Cortex of kidney (tissue), 1 donor: ENCODE measurements around the gene PLOD3.

Source experiments
- DNase-seq: peaks from one replicate; lab custom pipeline; 2025; lab: John Stamatoyannopoulos, UW

Gene PLOD3

DNA sequence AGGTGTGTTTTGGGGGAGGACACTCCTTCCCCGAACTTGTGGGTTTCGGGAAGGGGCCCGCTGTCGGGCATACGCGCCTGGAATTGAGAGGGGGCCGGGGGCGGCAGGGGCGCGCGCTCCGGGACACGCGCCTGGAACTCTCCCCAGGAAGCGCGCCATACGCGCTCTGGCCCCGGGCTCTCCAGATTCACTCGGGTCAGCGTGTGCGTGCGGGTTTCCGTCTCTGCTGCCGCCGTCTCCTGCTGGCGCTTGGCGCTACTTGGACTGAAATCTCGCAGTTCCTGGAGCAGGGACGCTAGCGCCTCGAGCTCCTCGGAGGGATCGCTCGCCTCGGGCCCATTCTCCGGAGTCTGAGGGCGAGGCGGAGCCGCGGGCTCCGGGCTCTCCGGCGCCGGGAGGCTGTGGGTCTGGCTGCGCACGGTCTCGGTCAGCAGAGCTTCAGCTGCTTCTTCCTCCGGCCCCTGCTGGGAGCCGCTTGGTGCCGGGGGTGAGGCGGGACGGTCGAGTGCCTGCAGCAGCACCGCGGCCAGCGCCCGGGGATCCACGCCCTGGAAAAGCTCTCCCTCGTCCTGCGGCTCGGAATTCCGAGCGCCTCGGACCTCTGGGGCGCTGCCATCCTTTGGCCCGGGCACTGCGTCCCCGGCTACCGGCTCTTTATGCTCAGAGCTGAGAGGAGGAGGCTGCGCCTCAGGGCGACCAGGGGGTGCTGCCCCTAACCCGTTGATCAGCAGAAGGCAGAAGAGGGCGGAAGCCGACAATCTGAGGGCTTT is 53.1 kb downstream of the PLOD3 start:
- DNase-seq: no peak

DNA sequence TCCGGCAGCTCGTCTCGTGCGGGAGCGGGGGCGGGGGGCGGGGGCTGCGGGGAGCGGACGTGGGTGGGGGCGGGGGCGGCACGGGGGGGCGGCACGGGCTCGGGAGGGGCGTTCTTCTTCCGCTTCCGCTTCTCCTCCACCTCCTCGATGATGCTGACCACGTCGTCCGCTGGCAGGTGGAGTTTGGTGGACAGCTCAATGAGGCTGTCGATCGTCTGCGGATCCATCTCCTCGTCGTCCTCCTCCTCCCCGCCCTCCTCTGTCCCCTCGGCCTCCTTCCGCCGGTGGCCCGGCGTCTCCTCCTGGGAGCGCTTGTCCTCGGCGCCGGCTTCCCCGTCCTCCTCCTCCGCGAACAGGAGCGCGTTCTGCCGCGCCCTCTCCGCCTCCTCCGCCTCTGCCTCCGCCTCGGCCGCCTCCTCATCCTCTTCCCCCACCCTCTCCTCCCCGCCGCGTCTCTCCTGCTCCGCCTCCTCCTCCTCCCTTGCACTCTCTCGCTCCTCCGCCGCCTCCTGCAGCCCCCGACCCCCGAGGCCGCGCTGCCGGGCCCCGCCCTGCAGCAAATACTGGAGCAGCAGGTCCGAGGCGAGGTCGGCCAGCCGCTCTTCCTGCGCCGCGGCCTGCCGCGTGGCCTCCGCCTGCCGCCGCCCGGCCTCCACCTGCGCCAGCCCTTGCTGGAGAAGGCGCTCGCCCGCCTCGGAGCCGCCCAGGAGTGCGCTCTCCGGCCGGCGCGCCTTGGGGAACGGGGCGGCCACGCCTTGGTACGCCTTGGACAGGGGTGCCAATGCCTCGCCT is 53.9 kb downstream of the PLOD3 start:
- no peak for DNase-seq

DNA sequence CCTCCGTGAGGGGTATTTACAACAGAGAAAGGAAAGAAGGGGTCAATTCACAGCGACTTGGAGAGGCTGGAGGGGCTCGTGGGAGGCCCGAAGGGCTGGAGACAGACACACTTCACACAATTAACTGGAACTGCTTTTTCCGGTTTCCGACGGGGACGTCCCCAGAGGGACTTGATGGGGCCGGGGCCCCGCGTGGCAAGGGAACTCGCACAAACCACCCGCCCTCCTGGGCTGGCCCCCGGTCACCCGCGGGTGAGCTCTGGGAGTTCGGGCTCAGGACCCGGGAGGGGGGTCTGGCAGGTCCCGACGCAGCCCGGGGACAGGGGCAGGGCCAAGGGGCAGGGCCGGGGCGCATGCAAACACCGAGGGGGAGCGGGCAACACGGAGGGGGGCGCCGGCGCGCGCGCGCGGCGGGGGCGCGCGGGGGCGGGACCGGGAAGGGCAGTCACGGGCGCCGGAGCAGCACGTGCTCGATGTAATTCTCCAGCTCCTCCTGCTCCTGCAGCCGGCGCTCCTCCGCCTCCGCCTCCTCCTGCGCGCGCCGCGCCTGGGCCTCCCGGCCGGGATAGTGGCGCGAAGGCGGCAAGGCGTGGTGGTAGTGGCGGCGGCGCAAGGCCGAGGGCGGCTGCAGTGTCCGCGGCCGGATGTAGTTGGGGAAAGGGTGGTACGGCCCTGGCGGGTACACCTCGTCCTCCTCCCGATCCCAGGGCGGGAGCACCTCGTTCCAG is 54.7 kb downstream of the PLOD3 start:
- no peak for DNase-seq

DNA sequence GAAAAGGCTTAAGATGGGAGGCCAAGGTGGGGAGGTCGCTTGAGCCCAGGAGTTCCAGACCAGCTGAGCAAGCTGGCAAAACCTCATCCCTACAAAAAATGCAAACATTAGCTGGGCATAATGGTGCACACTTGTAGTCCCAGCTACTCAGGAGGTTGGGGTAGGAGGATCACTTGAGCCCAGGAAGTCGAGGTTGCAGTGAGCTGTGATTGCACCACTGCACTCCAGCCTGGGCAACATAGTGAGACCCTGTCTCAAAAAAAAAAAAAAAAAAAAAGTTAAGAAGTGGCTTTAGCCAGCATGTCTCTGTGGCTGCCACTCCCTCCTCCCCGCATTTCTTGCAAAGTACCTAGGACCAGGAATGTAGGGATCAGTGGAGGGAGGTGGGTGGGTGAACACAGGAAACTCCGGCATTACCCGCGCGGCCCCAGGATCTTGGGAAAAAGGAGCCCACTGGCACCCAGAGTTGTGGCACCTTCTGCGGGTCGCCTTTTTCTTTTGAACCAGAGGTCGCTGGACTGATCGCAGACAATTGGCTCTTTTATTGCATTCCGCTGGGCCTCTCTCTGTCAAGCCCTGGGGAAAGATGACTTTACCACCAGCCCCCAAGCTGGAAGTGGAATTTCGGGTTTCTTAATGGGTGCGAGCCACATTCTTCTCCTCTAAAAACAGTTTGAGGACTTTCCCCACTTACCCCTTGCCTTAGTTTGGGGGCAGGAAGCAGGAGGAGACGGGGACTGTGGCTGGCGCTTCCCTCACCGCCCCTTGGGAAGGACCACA is 55.5 kb downstream of the PLOD3 start:
- DNase-seq: no peak

DNA sequence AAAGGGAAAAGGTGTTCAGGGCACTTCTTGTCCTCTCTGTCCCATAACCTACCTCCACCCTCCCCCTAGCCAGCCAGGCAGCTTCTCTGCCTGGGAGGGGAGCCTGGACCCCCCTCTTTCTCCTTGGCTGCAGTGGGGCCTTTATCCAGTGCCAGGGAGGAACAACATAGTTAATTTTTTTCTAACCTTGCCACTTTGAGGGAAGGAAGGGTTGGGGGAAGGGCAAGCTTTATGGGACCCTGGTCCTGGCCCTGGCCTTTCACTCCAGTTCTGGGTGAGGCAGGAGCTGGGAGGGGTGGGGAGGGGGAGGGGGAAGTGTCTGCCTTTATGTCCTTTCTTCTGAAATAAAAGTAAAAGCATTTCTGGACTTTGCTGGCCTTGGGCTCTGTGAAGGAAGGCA is 56.5 kb downstream of the PLOD3 start:
- no peak for DNase-seq

DNA sequence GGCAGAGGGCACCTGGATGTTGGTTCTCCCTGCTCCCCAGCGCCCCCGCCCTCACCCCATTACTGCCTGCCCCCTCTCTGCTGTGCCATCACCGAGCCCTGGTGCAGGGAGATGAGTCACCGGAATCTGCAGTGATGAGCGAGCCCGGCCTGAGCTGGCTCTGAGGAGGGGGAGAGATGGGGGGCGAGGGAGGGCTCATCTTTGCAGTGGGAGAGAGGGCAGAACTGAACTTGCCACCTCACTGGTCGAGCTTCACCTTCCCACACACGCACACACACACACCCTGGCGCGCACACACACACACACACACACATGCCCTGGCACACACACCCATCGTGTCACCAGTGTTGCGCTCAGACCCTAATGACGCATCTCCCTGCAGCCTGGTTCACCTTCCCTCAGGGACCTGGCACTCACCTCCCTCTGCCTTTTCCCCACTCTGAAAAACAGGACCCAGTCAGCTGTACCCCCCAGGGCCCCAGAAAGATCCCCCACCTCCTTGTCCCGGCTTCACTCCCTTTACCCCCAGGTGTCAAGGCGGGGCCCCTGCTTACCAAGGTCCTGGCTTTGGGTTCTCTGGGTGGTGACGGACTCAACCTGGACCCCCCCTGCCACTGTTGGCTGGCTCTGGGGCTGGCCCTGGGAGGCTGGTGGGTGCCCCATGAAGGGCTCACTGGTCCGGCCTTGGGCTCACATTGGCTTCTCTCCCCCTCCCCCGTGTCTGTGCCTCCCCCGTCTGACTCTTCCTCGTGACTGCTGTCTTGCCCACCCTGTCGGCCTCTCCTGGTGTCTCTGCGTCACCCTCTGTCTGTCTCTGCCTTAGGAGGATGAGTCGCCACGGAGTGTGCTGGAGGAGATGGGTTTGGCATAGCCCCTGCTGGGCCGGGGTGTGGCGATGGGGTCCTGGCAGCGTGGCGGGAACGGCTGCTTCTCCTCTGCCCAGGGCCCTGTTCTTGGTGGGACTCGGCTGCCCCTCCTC is 57.4 kb downstream of the PLOD3 start:
- no peak for DNase-seq

DNA sequence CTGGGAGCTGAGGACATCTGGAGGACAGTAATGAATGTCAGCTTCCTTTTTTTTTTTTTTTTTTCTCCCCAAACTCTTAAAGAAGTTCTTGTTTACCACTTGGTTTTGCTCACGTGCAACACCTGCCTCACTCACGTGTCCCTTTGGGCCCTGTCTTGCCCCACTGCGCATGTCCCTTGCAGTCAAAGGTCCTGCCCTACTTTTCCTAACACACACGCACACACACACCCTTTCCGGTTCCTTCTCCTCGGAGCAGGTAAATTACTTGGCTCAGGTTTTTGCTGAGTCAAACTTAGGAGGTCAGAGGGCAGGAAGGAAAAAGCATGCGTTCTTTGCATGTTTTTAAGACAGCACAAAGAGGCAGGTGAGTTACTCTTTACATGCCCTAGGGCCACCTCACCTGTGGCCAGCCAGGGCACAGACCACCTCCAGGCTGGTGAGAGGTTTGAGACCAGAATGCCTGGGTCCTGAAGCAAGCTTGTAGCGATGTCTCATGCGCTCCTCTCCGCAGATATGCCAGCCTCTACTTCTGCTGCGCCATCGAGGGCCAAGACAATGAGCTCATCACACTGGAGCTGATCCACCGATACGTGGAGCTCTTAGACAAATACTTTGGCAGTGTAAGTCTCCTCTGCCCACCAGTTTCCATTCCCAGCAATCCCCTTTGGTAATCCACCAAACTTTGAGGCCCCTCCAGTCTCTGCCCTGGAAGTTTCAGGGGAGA is 60.4 kb downstream of the PLOD3 start:
- DNase-seq: no peak

DNA sequence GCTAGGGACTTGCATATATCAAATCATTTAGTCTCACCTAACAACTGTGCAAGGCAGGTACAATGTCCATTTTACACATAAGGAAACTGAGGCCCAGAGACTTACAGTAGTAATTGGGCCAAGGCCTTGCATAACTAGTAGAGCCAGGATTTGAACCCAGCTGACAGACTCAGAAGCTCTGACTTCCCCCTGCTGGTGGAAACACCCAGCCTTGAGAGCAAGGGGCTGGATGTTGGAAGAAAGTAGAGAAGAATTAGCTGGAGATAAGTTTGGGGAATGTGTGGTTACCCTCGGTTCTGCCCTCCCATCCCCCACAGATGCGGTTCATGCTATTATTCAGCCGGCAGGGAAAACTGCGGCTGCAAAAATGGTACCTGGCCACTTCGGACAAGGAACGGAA is 61.1 kb downstream of the PLOD3 start:
- DNase-seq: no peak
